Fibroblast of skin of right biceps (primary cell): ENCODE results near the gene ERFE.

Source experiments
- DNase-seq: peaks from one replicate; pipeline ENCODE4 v3.0.0-alpha.2; 2013

ERFE gene

GRCh38 chr2:238140040-238140439 is 18.7 kb upstream of the ERFE start:
- DNase-seq = no peak

- no peak for DNase-seq
Measured at GRCh38 chr2:238140721-238141540, 17.8 kb upstream of the ERFE start.

- peak; percentile 58 for DNase-seq
Measured at GRCh38 chr2:238141541-238142318, 17.0 kb upstream of the ERFE start.

GRCh38 chr2:238142382-238143205 is 16.2 kb upstream of the ERFE start:
- DNase-seq = peak; percentile 14

- peak; percentile 71 for DNase-seq
Measured at GRCh38 chr2:238143239-238143951, 15.4 kb upstream of the ERFE start.

GRCh38 chr2:238144262-238144661 is 14.5 kb upstream of the ERFE start:
- DNase-seq = no peak

GRCh38 chr2:238145046-238145445 is 13.7 kb upstream of the ERFE start:
- DNase-seq = no peak

GRCh38 chr2:238145851-238146250 is 12.9 kb upstream of the ERFE start:
- DNase-seq = no peak

- DNase-seq = no peak
Measured at GRCh38 chr2:238146884-238147544, 11.8 kb upstream of the ERFE start.

GRCh38 chr2:238148981-238149380 is 9.8 kb upstream of the ERFE start:
- DNase-seq = no peak

- DNase-seq = no peak
Measured at GRCh38 chr2:238149841-238150572, 8.8 kb upstream of the ERFE start.

- DNase-seq = no peak
Measured at GRCh38 chr2:238150686-238151085, 8.1 kb upstream of the ERFE start.

GRCh38 chr2:238151205-238151604 is 7.6 kb upstream of the ERFE start:
- DNase-seq = no peak

GRCh38 chr2:238151628-238152235 is 7.0 kb upstream of the ERFE start:
- no peak for DNase-seq

- DNase-seq = no peak
Measured at GRCh38 chr2:238152771-238153688, 5.7 kb upstream of the ERFE start.

GRCh38 chr2:238154570-238154969 is 4.2 kb upstream of the ERFE start:
- no peak for DNase-seq

GRCh38 chr2:238155051-238155760 is 3.6 kb upstream of the ERFE start:
- DNase-seq = peak; percentile 73

GRCh38 chr2:238155761-238156694 is 2.7 kb upstream of the ERFE start:
- DNase-seq = no peak
